Liver (tissue), 9 donors: ENCODE measurements around the gene FGF1. TPM values are rescaled to one million over a fixed set of nuclear protein-coding genes. Genes with fewer than 3 reads are reported as not detected.

Experiments used
- DNase-seq: peaks from one replicate; pipeline ENCODE4 v3.0.0-alpha.2; 2017; ENCODE audit warnings: low spot score
- H3K27ac ChIP-seq, 2 donors: one replicate each; pipeline ENCODE4 v1.7.0; 2013; ENCODE audit warnings: inconsistent platforms in 2 of 2, low read length in 2 of 2, control low read depth in 1 of 2, low read depth in 1 of 2, mild to moderate bottlenecking in 1 of 2
- H3K27me3 ChIP-seq, 4 donors: one replicate each; pipeline versions ENCODE4 v1.6.1 to v1.7.0; 2013; ENCODE audit warnings: low read length in 3 of 4, inconsistent platforms in 1 of 4, mild to moderate bottlenecking in 1 of 4, moderate library complexity in 1 of 4; ENCODE audit not compliant: control insufficient read depth in 4 of 4, insufficient read depth in 4 of 4
- H3K36me3 ChIP-seq, 4 donors: one replicate each; pipeline versions ENCODE4 v1.6.1 to v1.7.0; 2013; ENCODE audit warnings: low read length in 3 of 4, mild to moderate bottlenecking in 3 of 4, low read depth in 1 of 4, moderate library complexity in 1 of 4; ENCODE audit not compliant: control insufficient read depth in 4 of 4, insufficient read depth in 3 of 4
- H3K4me1 ChIP-seq, 4 donors: one replicate each; pipeline versions ENCODE4 v1.6.1 to v1.7.0; 2013; ENCODE audit warnings: low read length in 3 of 4, mild to moderate bottlenecking in 3 of 4, moderate library complexity in 1 of 4; ENCODE audit not compliant: control insufficient read depth in 4 of 4, insufficient read depth in 4 of 4
- H3K4me3 ChIP-seq, 3 donors: one replicate each; pipeline versions ENCODE4 v1.6.1 to v1.7.0; 2013; ENCODE audit warnings: low read length in 3 of 3, control low read depth in 1 of 3, low read depth in 1 of 3, mild to moderate bottlenecking in 1 of 3
- H3K9ac ChIP-seq, 2 donors: one replicate each; pipeline ENCODE4 v1.7.0; 2013; ENCODE audit warnings: low read length in 2 of 2, mild to moderate bottlenecking in 2 of 2, moderate library complexity in 2 of 2, control low read depth in 1 of 2, low read depth in 1 of 2
- H3K9me3 ChIP-seq, 4 donors: one replicate each; pipeline versions ENCODE4 v1.6.1 to v1.7.0; 2013; ENCODE audit warnings: low read length in 3 of 4; ENCODE audit not compliant: control insufficient read depth in 4 of 4
- FOXA1 ChIP-seq: IDR thresholded peaks from 2 replicates; pipeline ENCODE4 v1.6.1; 2016; ENCODE audit warnings: antibody characterized with exemption
- FOXA2 ChIP-seq: IDR thresholded peaks from 2 replicates; pipeline ENCODE4 v1.6.1; 2016; ENCODE audit warnings: antibody characterized with exemption
- GABPA ChIP-seq, 2 donors: IDR thresholded peaks in 1 of 2; conservative IDR thresholded peaks in 1 of 2; 2 replicates each; pipeline ENCODE4 v1.6.1; 2016; ENCODE audit warnings: antibody characterized with exemption in 2 of 2, mild to moderate bottlenecking in 1 of 2, moderate library complexity in 1 of 2
- HNF4A ChIP-seq, 2 donors: conservative IDR thresholded peaks; 2 replicates each; pipeline ENCODE4 v1.6.1; 2016; ENCODE audit warnings: antibody characterized with exemption in 2 of 2, mild to moderate bottlenecking in 2 of 2
- HNF4G ChIP-seq: IDR thresholded peaks from 2 replicates; pipeline ENCODE4 v1.6.1; 2016; ENCODE audit warnings: antibody characterized with exemption
- RAD21 ChIP-seq, 2 donors: IDR thresholded peaks; 2 replicates each; pipeline ENCODE4 v1.6.1; 2016; ENCODE audit warnings: antibody characterized with exemption in 2 of 2, mild to moderate bottlenecking in 2 of 2
- SP1 ChIP-seq: IDR thresholded peaks from 2 replicates; pipeline ENCODE4 v1.6.1; 2018; ENCODE audit warnings: antibody characterized with exemption, mild to moderate bottlenecking
- TAF1 ChIP-seq: conservative IDR thresholded peaks from 2 replicates; pipeline ENCODE4 v1.6.1; 2016; ENCODE audit warnings: antibody characterized with exemption, mild to moderate bottlenecking
- YY1 ChIP-seq: IDR thresholded peaks from 2 replicates; pipeline ENCODE4 v1.6.1; 2016; ENCODE audit warnings: antibody characterized with exemption, mild to moderate bottlenecking
- WGBS: extraction: QIAGEN DNeasy Blood & Tissue Kit; methylation state at CpG from one replicate; pipeline ENCODE4 v1.1.7; 2013; 5-methylcytosine and 5-hydroxymethylcytosine counted together
- polyA plus RNA-seq, 2 donors: library from polyadenylated mRNA; stranded (reverse) in 1 of 2; unstranded in 1 of 2; fragments of 200-250 nt in 1 of 2; fragments of >200 nt in 1 of 2; fragmentation: Nextera tagmentation in 1 of 2; extraction: Ambion mirVana in 1 of 2; gene quantifications; one replicate each; pipeline versions ENCODE4 v1.2.1 to v1.2.3, GENCODE V29; 2013 to 2015
- total RNA-seq, 2 donors: library from RNA; depleted of rRNA; stranded (reverse); fragments of >200 nt; gene quantifications; one replicate each; pipeline ENCODE4 v1.2.3, GENCODE V29; 2014
- TF ChIP-seq, protein P1 (sequence below): IDR thresholded peaks from 2 replicates; pipeline ENCODE4 v1.6.1; 2016; ENCODE audit warnings: antibody characterized with exemption
- TF ChIP-seq, protein P2 (sequence below): fragments of 150-350 bp; IDR thresholded peaks from 2 replicates; pipeline ENCODE4 v1.5.1; 2017; ENCODE audit warnings: improper control_type of control experiment, low read depth, low read length; ENCODE audit not compliant: missing input control
- TF ChIP-seq, protein P3 (sequence below): IDR thresholded peaks from 2 replicates; pipeline ENCODE4 v1.6.1; 2016; ENCODE audit warnings: antibody characterized with exemption
- TF ChIP-seq, protein P4 (sequence below): IDR thresholded peaks from 2 replicates; pipeline ENCODE4 v1.6.1; 2016; ENCODE audit warnings: antibody characterized with exemption
- donor health status: healthy.
- donor health status: healthy.
- donor health status: healthy.
- donor health status: healthy.
- donor health status: healthy.

Gene FGF1
- total and polyA plus RNA-seq, 4 donors = 0.05 to 0.25 (median 0.16) TPM

DNA sequence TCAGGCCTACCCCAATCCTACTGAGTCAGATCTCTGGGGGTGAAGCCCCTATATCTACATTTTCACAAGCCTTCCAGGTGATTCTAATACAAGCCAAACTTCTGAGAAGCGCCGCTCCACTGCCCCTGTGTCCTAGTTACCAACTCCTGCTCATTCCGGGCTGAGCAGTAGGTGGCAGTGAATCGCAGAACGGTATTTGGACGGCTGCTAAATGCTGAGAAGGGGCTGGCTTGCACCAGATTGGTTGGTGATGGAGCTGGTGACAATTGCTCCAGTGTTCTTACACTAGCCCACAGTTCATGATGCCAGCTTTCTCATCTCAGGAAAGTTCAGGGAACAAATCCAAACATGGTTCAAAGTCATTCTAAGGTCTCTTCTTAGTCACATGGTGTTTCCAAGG, 31.1 kb upstream of the FGF1 start:
- Histone ChIP-seq H3K27ac (no peak overlapping the region), H3K9ac (no peak overlapping the region), H3K4me3 (no peak overlapping the region), H3K36me3 (no peaks in the 10 kb centered on the region), H3K4me1 (peaks cover 0 to 17% (median 12%) of the 10 kb centered on the region in 4 donors), H3K9me3 (no peaks in the 10 kb centered on the region), H3K27me3 (no peaks in the 10 kb centered on the region)
- TF ChIP-seq FOXA2 (no peak), HNF4A (conservative IDR thresholded peaks at IDR 0.05) (no peak), RAD21 (IDR thresholded peaks at IDR 0.05) (peak; percentile 4 to 75)
- TF ChIP-seq, protein P1, sequence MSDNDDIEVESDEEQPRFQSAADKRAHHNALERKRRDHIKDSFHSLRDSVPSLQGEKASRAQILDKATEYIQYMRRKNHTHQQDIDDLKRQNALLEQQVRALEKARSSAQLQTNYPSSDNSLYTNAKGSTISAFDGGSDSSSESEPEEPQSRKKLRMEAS = no peak
- TF ChIP-seq, protein P2, sequence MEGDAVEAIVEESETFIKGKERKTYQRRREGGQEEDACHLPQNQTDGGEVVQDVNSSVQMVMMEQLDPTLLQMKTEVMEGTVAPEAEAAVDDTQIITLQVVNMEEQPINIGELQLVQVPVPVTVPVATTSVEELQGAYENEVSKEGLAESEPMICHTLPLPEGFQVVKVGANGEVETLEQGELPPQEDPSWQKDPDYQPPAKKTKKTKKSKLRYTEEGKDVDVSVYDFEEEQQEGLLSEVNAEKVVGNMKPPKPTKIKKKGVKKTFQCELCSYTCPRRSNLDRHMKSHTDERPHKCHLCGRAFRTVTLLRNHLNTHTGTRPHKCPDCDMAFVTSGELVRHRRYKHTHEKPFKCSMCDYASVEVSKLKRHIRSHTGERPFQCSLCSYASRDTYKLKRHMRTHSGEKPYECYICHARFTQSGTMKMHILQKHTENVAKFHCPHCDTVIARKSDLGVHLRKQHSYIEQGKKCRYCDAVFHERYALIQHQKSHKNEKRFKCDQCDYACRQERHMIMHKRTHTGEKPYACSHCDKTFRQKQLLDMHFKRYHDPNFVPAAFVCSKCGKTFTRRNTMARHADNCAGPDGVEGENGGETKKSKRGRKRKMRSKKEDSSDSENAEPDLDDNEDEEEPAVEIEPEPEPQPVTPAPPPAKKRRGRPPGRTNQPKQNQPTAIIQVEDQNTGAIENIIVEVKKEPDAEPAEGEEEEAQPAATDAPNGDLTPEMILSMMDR = peak; percentile 37
- WGBS = 15% methylated on average over 6 of the region's 6 CpGs
- no peak for DNase-seq

DNA sequence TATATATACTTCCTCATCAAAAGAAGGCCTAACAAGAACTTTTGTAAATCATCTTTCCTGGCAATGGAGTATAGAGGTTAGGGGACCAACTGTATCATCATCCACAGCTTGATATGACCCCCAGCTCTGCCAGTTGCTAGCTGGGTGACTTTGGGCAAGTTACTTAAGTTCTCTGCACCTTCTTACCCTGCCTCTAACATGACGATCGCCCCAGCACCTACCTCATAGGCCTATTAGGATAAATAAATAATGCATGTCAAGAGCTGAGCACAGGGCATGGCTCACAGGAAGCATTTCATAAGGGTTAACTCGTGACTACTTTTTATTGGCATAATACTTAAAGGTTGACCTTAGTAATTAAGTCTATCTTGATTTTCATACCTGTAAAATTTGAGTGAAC, 29.4 kb upstream of the FGF1 start:
- no peak for TF ChIP-seq FOXA2
- no peak for TF ChIP-seq SP1
- TF ChIP-seq, protein P3, sequence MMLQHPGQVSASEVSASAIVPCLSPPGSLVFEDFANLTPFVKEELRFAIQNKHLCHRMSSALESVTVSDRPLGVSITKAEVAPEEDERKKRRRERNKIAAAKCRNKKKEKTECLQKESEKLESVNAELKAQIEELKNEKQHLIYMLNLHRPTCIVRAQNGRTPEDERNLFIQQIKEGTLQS = no peak
- no peak for TF ChIP-seq HNF4A (conservative IDR thresholded peaks at IDR 0.05)
- no peak for TF ChIP-seq HNF4G
- TF ChIP-seq FOXA1 = no peak
- no peak for TF ChIP-seq RAD21 (IDR thresholded peaks at IDR 0.05)
- no peak for TF ChIP-seq GABPA (IDR thresholded peaks at IDR 0.05 in 1 of 2, conservative IDR thresholded peaks at IDR 0.05 in 1 of 2)
- no peak for TF ChIP-seq YY1
- no peak overlapping the region for H3K27ac ChIP-seq
- whole genome bisulfite sequencing = 83% methylated on average over 3 of the region's 3 CpGs
- no peak for DNase-seq
- no peaks in the 10 kb centered on the region for H3K36me3 ChIP-seq
- no peaks in the 10 kb centered on the region for H3K9me3 ChIP-seq
- H3K4me1 ChIP-seq = peaks cover 0 to 7% (median 3%) of the 10 kb centered on the region in 4 donors
- no peak overlapping the region for H3K9ac ChIP-seq
- no peak overlapping the region for H3K4me3 ChIP-seq
- no peaks in the 10 kb centered on the region for H3K27me3 ChIP-seq

DNA sequence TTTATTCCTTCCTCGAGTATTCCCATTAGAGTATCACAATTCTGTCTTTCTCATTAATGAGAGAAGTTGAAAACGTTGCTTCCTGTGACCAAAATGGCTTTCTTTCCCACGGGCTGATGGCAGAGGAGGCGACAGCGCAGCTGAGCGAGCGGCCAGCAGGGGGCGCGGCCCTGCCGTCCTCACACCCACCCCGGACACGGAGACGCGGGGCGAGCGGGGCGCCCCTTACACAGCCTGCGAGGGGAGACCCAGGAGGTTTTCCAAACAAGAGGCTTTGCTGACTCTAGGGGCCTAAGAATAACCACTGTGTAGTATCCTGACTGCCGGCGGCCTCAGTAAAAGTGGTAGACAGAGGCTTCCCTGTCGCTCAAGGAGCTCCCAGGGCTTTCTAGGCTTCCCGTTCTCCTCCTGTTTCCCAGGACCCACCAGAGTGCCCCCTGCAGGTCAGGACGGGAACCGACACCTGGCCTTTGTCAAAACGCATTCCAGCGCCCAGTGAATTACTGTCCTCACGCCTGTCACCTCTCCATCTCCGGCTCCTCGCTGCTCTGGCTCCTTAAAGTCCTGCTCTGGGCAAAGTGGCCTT, 27.3 kb upstream of the FGF1 start:
- WGBS = under 1% methylated on average over 29 of the region's 29 CpGs

More for the DNA sequence above, 27.3 kb upstream of the FGF1 start:
- TF ChIP-seq HNF4A (conservative IDR thresholded peaks at IDR 0.05) = no peak
- TF ChIP-seq, protein P4, sequence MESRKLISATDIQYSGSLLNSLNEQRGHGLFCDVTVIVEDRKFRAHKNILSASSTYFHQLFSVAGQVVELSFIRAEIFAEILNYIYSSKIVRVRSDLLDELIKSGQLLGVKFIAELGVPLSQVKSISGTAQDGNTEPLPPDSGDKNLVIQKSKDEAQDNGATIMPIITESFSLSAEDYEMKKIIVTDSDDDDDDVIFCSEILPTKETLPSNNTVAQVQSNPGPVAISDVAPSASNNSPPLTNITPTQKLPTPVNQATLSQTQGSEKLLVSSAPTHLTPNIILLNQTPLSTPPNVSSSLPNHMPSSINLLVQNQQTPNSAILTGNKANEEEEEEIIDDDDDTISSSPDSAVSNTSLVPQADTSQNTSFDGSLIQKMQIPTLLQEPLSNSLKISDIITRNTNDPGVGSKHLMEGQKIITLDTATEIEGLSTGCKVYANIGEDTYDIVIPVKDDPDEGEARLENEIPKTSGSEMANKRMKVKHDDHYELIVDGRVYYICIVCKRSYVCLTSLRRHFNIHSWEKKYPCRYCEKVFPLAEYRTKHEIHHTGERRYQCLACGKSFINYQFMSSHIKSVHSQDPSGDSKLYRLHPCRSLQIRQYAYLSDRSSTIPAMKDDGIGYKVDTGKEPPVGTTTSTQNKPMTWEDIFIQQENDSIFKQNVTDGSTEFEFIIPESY = no peak
- TF ChIP-seq SP1 = peak; percentile 41
- no peak for TF ChIP-seq TAF1
- TF ChIP-seq RAD21 (IDR thresholded peaks at IDR 0.05) = peak; percentile 74 to 82
- peak; percentile 91 for TF ChIP-seq YY1
- TF ChIP-seq, protein P3 = peak; percentile 31
- TF ChIP-seq, protein P2 = peak; percentile 85
- Histone ChIP-seq H3K9ac (peak overlapping the region; percentile 40 to 68), H3K27me3 (no peaks in the 10 kb centered on the region), H3K4me1 (peaks cover 0 to 6% (median 2%) of the 10 kb centered on the region in 4 donors), H3K9me3 (no peaks in the 10 kb centered on the region), H3K36me3 (no peaks in the 10 kb centered on the region), H3K4me3 (peak overlapping the region; percentile 61 to 79 (median 65)), H3K27ac (peak overlapping the region; percentile 64 to 85)
- DNase-seq = peak; percentile 88
